GM10248 (cell line): ENCODE results near the gene SLC17A8.

Source experiments
- CTCF ChIA-PET: fragments of 300-600 bp; sonication (Branson Sonifier 250); formaldehyde crosslinking; extraction: SDS; loops from one replicate; lab custom pipeline; 2021; ENCODE audit warnings: antibody characterized with exemption; lab: Yijun Ruan, JAX
- POLR2A ChIA-PET: fragments of 350-650 bp; sonication (Branson Sonifier 250); formaldehyde crosslinking; extraction: SDS; loops from one replicate; lab custom pipeline; 2020; ENCODE audit warnings: antibody characterized with exemption; lab: Yijun Ruan, JAX
- DNase-seq: peaks from one replicate; pipeline ENCODE4 v3.0.0; 2012; ENCODE audit errors: extremely low spot score
- TF ChIP-seq, protein P1 (sequence below): IDR thresholded peaks from 2 replicates; pipeline ENCODE4 v1.5.1; 2012; ENCODE audit warnings: mild to moderate bottlenecking, low read depth; ENCODE audit errors: extremely low read depth, missing control alignments, control extremely low read depth

Gene SLC17A8

DNA sequence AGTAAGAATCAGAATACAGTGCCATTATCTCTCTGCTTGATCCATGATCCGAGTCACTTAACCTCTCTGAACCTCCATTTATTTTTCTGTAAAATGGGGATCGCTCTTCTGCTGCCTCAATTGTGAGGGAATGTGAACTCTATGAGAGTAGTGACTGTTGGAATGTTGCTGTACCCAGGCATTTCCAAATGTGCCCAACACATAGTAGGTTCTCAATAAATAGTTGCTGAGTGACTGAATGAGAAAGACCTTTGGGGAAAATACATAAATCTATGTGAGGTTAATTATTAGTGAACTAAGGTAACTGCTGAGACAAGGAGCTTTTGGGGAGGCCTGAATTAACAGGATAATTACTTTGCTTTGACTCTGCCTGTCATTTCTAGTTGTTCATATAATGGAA is 82.9 kb downstream of the SLC17A8 start:
- ChIA-PET CTCF (interaction anchor here (1.4 kb wide), 1 partner anchor 11 kb away, joined by 3 read pairs; no protein-coding TSS in a partner anchor), POLR2A (no interaction called here)
- TF ChIP-seq, protein P1, sequence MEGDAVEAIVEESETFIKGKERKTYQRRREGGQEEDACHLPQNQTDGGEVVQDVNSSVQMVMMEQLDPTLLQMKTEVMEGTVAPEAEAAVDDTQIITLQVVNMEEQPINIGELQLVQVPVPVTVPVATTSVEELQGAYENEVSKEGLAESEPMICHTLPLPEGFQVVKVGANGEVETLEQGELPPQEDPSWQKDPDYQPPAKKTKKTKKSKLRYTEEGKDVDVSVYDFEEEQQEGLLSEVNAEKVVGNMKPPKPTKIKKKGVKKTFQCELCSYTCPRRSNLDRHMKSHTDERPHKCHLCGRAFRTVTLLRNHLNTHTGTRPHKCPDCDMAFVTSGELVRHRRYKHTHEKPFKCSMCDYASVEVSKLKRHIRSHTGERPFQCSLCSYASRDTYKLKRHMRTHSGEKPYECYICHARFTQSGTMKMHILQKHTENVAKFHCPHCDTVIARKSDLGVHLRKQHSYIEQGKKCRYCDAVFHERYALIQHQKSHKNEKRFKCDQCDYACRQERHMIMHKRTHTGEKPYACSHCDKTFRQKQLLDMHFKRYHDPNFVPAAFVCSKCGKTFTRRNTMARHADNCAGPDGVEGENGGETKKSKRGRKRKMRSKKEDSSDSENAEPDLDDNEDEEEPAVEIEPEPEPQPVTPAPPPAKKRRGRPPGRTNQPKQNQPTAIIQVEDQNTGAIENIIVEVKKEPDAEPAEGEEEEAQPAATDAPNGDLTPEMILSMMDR: no peak
- no peak for DNase-seq

DNA sequence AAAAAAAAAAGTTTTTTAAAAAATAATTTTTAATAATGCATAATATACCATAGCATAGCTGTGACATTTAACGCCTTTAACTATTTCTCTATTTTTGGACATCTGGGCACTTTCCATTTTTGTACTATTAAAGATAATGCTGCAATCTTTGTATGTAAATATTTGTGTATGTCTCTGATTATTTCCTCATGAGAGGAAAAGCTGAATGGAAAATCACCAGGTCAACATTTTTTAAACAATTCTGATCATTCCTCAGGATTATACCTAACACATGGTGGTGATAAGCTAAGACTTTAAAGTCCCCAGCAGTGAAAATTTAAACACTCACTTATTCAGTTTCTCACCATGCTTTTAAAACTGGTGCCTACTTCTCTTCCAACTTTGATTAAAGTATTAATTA is 85.5 kb downstream of the SLC17A8 start:
- POLR2A ChIA-PET: no interaction called here
- TF ChIP-seq, protein P1: no peak
- CTCF ChIA-PET: interaction anchor here (0.5 to 1.2 kb wide), 2 partner anchors 9 to 111 kb away, joined by 3 read pairs; no protein-coding TSS in a partner anchor
- no peak for DNase-seq

DNA sequence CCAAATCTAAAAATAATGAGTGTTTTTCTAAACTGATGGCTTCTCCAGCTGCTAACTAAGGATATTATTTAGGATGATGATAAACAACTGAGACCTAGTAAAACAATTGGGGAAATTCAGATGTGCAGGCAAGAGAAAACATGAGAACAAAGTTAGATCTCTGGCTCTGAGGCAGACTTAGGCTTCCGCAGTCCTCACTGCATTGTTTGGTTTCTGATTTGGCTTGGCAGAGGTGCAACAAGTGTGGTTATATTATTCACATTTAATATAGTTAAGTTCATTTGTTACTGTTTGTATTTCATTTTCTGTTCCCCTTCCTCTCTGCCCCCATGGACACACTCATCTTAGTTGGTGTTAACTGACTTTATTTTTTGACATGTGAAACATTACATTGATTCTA is 86.6 kb downstream of the SLC17A8 start:
- TF ChIP-seq, protein P1: no peak
- DNase-seq: no peak
- ChIA-PET CTCF (no interaction called here), POLR2A (no interaction called here)

DNA sequence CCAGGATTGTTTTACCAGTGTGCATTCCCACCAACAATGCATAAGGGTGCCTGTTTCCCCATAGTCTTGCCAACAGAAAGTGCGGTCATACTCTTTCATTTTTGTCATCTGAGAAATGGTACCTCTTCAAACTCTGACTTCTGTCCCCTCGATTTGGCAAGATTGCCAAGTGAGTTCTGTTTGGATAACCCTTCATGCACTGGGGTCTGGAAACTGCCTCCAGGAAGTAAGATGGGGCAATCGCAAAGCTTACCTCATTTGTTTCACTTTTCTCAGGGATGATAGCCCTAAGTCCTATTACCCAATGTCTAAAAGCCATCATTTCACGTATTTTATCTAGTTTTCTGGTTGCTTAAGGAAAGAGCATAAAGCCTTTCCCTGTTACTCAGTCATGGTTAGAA is 88.2 kb downstream of the SLC17A8 start:
- TF ChIP-seq, protein P1: no peak
- POLR2A ChIA-PET: no interaction called here
- CTCF ChIA-PET: no interaction called here
- DNase-seq: no peak

DNA sequence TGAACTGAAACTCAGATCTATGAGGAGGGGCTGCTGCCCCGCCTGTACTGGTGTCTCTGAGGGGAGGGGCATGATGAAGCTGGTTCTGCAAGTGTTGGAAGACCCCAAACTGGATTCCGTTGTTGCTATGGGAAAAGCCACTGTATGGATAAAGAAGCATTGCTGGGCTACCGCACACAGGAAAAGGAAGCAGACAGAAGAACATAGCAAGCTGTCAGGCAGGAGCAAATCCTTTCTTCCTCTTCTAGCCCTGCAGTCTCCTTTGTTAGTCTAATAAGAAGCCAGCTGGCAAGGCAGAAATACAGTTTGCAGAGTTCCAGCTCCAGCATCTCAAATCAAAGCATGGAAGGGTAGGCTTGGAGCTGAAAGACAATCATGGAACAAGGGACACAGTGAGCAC is 90.5 kb downstream of the SLC17A8 start:
- ChIA-PET CTCF (interaction anchor here (1.3 to 1.8 kb wide), 4 partner anchors 14 to 224 kb away, joined by 4 to 5 read pairs (median 5); no protein-coding TSS in a partner anchor), POLR2A (no interaction called here)

DNA sequence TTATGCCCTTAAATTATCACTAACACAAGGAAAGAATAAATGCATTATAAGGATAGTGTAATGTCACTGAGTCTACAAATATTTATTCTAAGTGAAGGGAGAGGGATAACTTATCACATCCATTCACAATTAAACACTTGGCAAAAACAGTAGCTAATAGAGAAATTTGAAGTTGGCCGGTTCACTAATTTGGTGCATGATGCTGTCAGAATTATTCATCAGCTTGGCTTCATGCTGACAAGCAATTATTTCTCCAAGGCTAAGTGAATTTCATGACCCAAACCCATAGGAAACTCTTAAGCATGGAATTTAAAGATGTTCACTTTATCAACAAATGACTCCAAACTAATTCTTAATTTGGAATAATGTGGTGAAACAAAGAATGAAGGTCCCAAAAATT is 91.8 kb downstream of the SLC17A8 start:
- ChIA-PET CTCF (interaction anchor here (1.4 to 1.8 kb wide), 2 partner anchors 13 to 44 kb away, joined by 5 read pairs; no protein-coding TSS in a partner anchor), POLR2A (no interaction called here)
- TF ChIP-seq, protein P1: no peak
- no peak for DNase-seq

More for the DNA sequence above, 90.5 kb downstream of the SLC17A8 start:
- DNase-seq: no peak
- TF ChIP-seq, protein P1: no peak
